A673 (cell line): ENCODE data around the gene GFY. TPM values are rescaled to one million over a fixed set of nuclear protein-coding genes. Genes with fewer than 3 reads are reported as not detected.

ENCODE experiments used
- BruUV-seq: library from RNA; stranded (reverse); fragments of 400-500 nt; replicated peaks from 2 replicates; lab custom pipeline; 2021; lab: Mats Ljungman, UMichigan
- CTCF ChIA-PET: fragments of 300-600 bp; sonication (Branson Sonifier 250); formaldehyde crosslinking; loops from one replicate; lab custom pipeline; 2022; ENCODE audit warnings: antibody characterized with exemption; lab: Charles Lee
- POLR2A ChIA-PET: fragments of 300-600 bp; sonication (Branson Sonifier 250); formaldehyde crosslinking; loops from one replicate; lab custom pipeline; 2022; ENCODE audit warnings: antibody characterized with exemption; ENCODE audit not compliant: low non-redundant PET; lab: Charles Lee
- DNase-seq: peaks from one replicate; pipeline ENCODE4 v3.0.0-alpha.2; 2015; ENCODE audit warnings: low spot score
- H3K27ac ChIP-seq: fragments of 200-600 bp; sonication (generic); 2 replicates; pipeline ENCODE4 v1.5.1; 2016; ENCODE audit warnings: mixed run types, low read depth, mild to moderate bottlenecking, mixed read lengths, antibody characterized with exemption, low read length; ENCODE audit not compliant: poor library complexity, severe bottlenecking
- H3K27me3 ChIP-seq: fragments of 200-600 bp; sonication (generic); replicated peaks from 2 replicates; pipeline ENCODE4 v1.6.1; 2017; ENCODE audit warnings: mixed run types, low read depth, mild to moderate bottlenecking, mixed read lengths, antibody characterized with exemption, low read length; ENCODE audit not compliant: insufficient read depth, poor library complexity
- H3K36me3 ChIP-seq: fragments of 200-600 bp; sonication (generic); 2 replicates; pipeline ENCODE4 v1.6.1; 2016; ENCODE audit warnings: mixed run types, mild to moderate bottlenecking, mixed read lengths, antibody characterized with exemption, low read length; ENCODE audit not compliant: insufficient read depth, poor library complexity, severe bottlenecking
- H3K4me1 ChIP-seq: fragments of 200-600 bp; sonication (generic); 2 replicates; pipeline ENCODE4 v1.6.1; 2017; ENCODE audit warnings: mixed run types, mild to moderate bottlenecking, mixed read lengths, antibody characterized with exemption, low read length; ENCODE audit not compliant: insufficient read depth, poor library complexity, severe bottlenecking
- H3K4me3 ChIP-seq: fragments of 200-600 bp; sonication (generic); 2 replicates; pipeline ENCODE4 v1.5.1; 2016; ENCODE audit warnings: low read depth, mixed run types, mild to moderate bottlenecking, mixed read lengths, low read length; ENCODE audit not compliant: poor library complexity, severe bottlenecking
- H3K9me3 ChIP-seq: fragments of 200-600 bp; sonication (generic); 2 replicates; pipeline ENCODE4 v1.6.1; 2016; ENCODE audit warnings: mixed run types, low read depth, mild to moderate bottlenecking, mixed read lengths, antibody characterized with exemption, low read length; ENCODE audit not compliant: poor library complexity, severe bottlenecking
- CTCF ChIP-seq: fragments of 300-800, 200-600 bp; sonication (generic); conservative IDR thresholded peaks from 2 replicates; pipeline ENCODE4 v1.5.1; 2017; ENCODE audit warnings: low read depth, mild to moderate bottlenecking, antibody characterized with exemption, low read length, moderate library complexity, mixed read lengths
- EZH2 ChIP-seq: fragments of 200-600 bp; sonication (generic); IDR thresholded peaks from 2 replicates; pipeline ENCODE4 v1.6.1; 2017; ENCODE audit warnings: borderline replicate concordance, low read depth, mild to moderate bottlenecking, mixed read lengths, antibody characterized with exemption, low read length; ENCODE audit not compliant: poor library complexity, severe bottlenecking
- intact Hi-C: fragments of 100-400 bp; cut with micrococcal nuclease; formaldehyde crosslinking; loops from one replicate; pipeline ENCODE4 v1.10.0; 2022; ENCODE audit not compliant: unreplicated experiment
- total RNA-seq: library from RNA; stranded (reverse); gene quantifications from 2 replicates; pipeline ENCODE4 v1.2.3, GENCODE V29; 2021

GFY gene
- total RNA-seq, 1 experiment from 2014 or later = not detected

- CTCF ChIA-PET = no interaction called here
These were observed 16.3 kb upstream of the GFY start for GRCh38 chr19:49408816-49409440.

GRCh38 chr19:49409441-49410029 lies 15.7 kb upstream of the GFY start:
- POLR2A ChIA-PET = interaction anchor here (0.7 kb wide), 1 partner anchor 67 kb away, joined by 8 read pairs; no protein-coding TSS in a partner anchor
- CTCF ChIA-PET = no interaction called here
- H3K4me1 ChIP-seq = no peaks in the 10 kb centered on the region
- DNase-seq = no peak
- H3K27me3 ChIP-seq = no peaks in the 10 kb centered on the region
- no peak overlapping the region for H3K27ac ChIP-seq
- H3K9me3 ChIP-seq = no peaks in the 10 kb centered on the region
- no peak for TF ChIP-seq CTCF
- H3K4me3 ChIP-seq = no peak overlapping the region
- BruUV-seq = no TSS peak
- H3K36me3 ChIP-seq = no peaks in the 10 kb centered on the region
- intact Hi-C loops = no loop called here

More at GRCh38 chr19:49408816-49409440, 16.3 kb upstream of the GFY start:
- peaks cover 5% of the 10 kb centered on the region for H3K4me1 ChIP-seq
- intact Hi-C loops = no loop called here
- TF ChIP-seq EZH2 = no peak
- no peak for TF ChIP-seq CTCF
- H3K9me3 ChIP-seq = no peaks in the 10 kb centered on the region
- POLR2A ChIA-PET = no interaction called here
- no peaks in the 10 kb centered on the region for H3K36me3 ChIP-seq
- H3K27ac ChIP-seq = no peak overlapping the region
- H3K27me3 ChIP-seq = no peaks in the 10 kb centered on the region
- H3K4me3 ChIP-seq = no peak overlapping the region
- BruUV-seq = no TSS peak
- DNase-seq = no peak

GRCh38 chr19:49411681-49412326 lies 13.4 kb upstream of the GFY start:
- H3K36me3 ChIP-seq = no peaks in the 10 kb centered on the region
- POLR2A ChIA-PET = interaction anchor here (0.6 kb wide), 1 partner anchor 305 kb away, joined by 4 read pairs; no protein-coding TSS in a partner anchor
- TF ChIP-seq CTCF = no peak
- TF ChIP-seq EZH2 = no peak
- DNase-seq = no peak
- H3K4me3 ChIP-seq = no peak overlapping the region
- no peaks in the 10 kb centered on the region for H3K4me1 ChIP-seq
- CTCF ChIA-PET = no interaction called here
- H3K27ac ChIP-seq = no peak overlapping the region
- no TSS peak for BruUV-seq
- no peaks in the 10 kb centered on the region for H3K27me3 ChIP-seq
- H3K9me3 ChIP-seq = no peaks in the 10 kb centered on the region
- intact Hi-C loops = no loop called here
